K562 (cell line): ENCODE results near the gene TNRC6B. TPM values are rescaled to one million over a fixed set of nuclear protein-coding genes. Genes with fewer than 3 reads are reported as not detected.
A peak's percentile ranks its signal among the peaks of the same experiment; 100 is the strongest.

ENCODE experiments used
- ATF6 ChIP-seq: sonication (generic); formaldehyde crosslinking; IDR thresholded peaks from 2 replicates; pipeline ENCODE4 v1.4.0; 2020; ENCODE audit warnings: mild to moderate bottlenecking, missing genetic modification reagents
- CTBP1 ChIP-seq: fragments of 450-650 bp; IDR thresholded peaks from 2 replicates; pipeline ENCODE4 v1.6.1; 2016; ENCODE audit warnings: borderline replicate concordance
- DDX20 ChIP-seq: fragments of 450-650 bp; IDR thresholded peaks from 2 replicates; pipeline ENCODE4 v1.6.1; 2016; ENCODE audit warnings: missing genetic modification characterization, low read depth, mild to moderate bottlenecking, missing compliant biosample characterization, moderate library complexity
- FOXO4 ChIP-seq: fragments of 450-650 bp; formaldehyde crosslinking; IDR thresholded peaks from 2 replicates; pipeline ENCODE4 v1.4.0; 2020; ENCODE audit warnings: mild to moderate bottlenecking, moderate library complexity
- FOXP1 ChIP-seq: sonication (generic); formaldehyde crosslinking; IDR thresholded peaks from 2 replicates; pipeline ENCODE4 v1.8.0; 2022; ENCODE audit warnings: mild to moderate bottlenecking, missing genetic modification reagents
- MAZ ChIP-seq, 2 experiments: fragments of 450-650 bp in 1 of 2; sonication (generic) in 1 of 2; formaldehyde crosslinking; IDR thresholded peaks in 1 of 2; conservative IDR thresholded peaks in 1 of 2; 2 replicates each; pipeline versions ENCODE4 v1.4.0 to v1.5.0; 2020; ENCODE audit warnings: mild to moderate bottlenecking in 1 of 2, missing genetic modification reagents in 1 of 2
- MITF ChIP-seq: IDR thresholded peaks from 2 replicates; pipeline ENCODE4 v1.6.1; 2014; ENCODE audit warnings: antibody characterized with exemption
- NONO ChIP-seq, 2 experiments: fragments of 200-400 bp in 1 of 2; fragments of 450-650 bp in 1 of 2; formaldehyde crosslinking in 1 of 2; IDR thresholded peaks; 2 replicates each; pipeline ENCODE4 v1.6.1; 2017; ENCODE audit warnings: low read depth in 2 of 2, mild to moderate bottlenecking in 2 of 2, moderate library complexity in 2 of 2, low read length in 1 of 2
- NR1H2 ChIP-seq: sonication (generic); formaldehyde crosslinking; IDR thresholded peaks from 2 replicates; pipeline ENCODE4 v1.4.0; 2020; ENCODE audit warnings: mild to moderate bottlenecking, missing genetic modification reagents
- RERE ChIP-seq: sonication (generic); formaldehyde crosslinking; IDR thresholded peaks from 2 replicates; pipeline ENCODE4 v1.8.0; 2023; ENCODE audit warnings: missing genetic modification reagents, mild to moderate bottlenecking, borderline replicate concordance
- TARDBP ChIP-seq: fragments of 450-650 bp; IDR thresholded peaks from 2 replicates; pipeline ENCODE4 v1.6.1; 2016
- ZBTB34 ChIP-seq: fragments of 250-450 bp; sonication (Bioruptor Pico); IDR thresholded peaks from 2 replicates; pipeline ENCODE4 v1.8.0; 2021; ENCODE audit warnings: mild to moderate bottlenecking, moderate library complexity
- ZNF174 ChIP-seq: fragments of 250-450 bp; sonication (Bioruptor Pico); IDR thresholded peaks from 2 replicates; pipeline ENCODE4 v1.4.0; 2020; ENCODE audit warnings: mild to moderate bottlenecking
- ZNF3 ChIP-seq: fragments of 250-450 bp; sonication (Bioruptor Pico); IDR thresholded peaks from 2 replicates; pipeline ENCODE4 v1.5.0; 2021; ENCODE audit warnings: mild to moderate bottlenecking, moderate library complexity
- polyA plus RNA-seq, 8 experiments: library from polyadenylated mRNA; depleted of rRNA in 4 of 8; stranded (reverse) in 5 of 8; unstranded in 3 of 8; fragments of >200 nt; fragmentation: Nextera tagmentation in 2 of 8; fragmentation: Illumina TruSeq in 1 of 8; extraction: Ambion mirVana in 2 of 8; extraction: Trizol in 1 of 8; gene quantifications; 2 replicates each; pipeline versions ENCODE4 v1.2.1 to v1.2.3, GENCODE V29; 2011 to 2014; ENCODE audit warnings: inconsistent platforms in 1 of 8, missing spikeins in 1 of 8
- total RNA-seq, 7 experiments: library from RNA; depleted of rRNA in 6 of 7; stranded (reverse); fragments of >200 nt in 6 of 7; fragmentation: Illumina TruSeq in 2 of 7; extraction: Trizol in 2 of 7; gene quantifications; 2 replicates each; pipeline versions ENCODE4 v1.2.1 to v1.2.3, GENCODE V29; 2011 to 2021; ENCODE audit warnings: low replicate concordance in 1 of 7

The TNRC6B gene
- total and polyA plus RNA-seq, 9 of the 15 experiments (the other 6 are each of a cell fraction or from before 2014, with no cell fraction given): 0.96 to 18.8 (median 10.8) TPM

- TF ChIP-seq ATF6 (CRISPR knock-in tag): no peak
- TF ChIP-seq FOXO4 (CRISPR knock-in tag): no peak
- TF ChIP-seq MITF: peak; percentile 62
- TF ChIP-seq NONO (IDR thresholded peaks at IDR 0.05; ENCODE audit: low read depth in 2 of 2, low read length in 1 of 2): 0 out of 4 replicates have a peak, but pooled peaks of 1 of the 2 experiments have one; percentile 20
- TF ChIP-seq ZBTB34 (CRISPR knock-in tag): no peak
- no peak for TF ChIP-seq FOXP1 (CRISPR knock-in tag)
- TF ChIP-seq DDX20 (tag): no peak
- no peak for TF ChIP-seq NR1H2 (CRISPR knock-in tag)
- no peak for TF ChIP-seq ZNF3 (CRISPR knock-in tag)
- no peak for TF ChIP-seq MAZ (CRISPR knock-in tag; conservative IDR thresholded peaks at IDR 0.05 in 1 of 2, IDR thresholded peaks at IDR 0.05 in 1 of 2)
- TF ChIP-seq RERE (CRISPR knock-in tag): no peak
- TF ChIP-seq CTBP1: peak; percentile 70; the same call in 1 of the 2 replicates
- TF ChIP-seq ZNF174 (CRISPR knock-in tag): no peak
- peak; percentile 76; the same call in 1 of the 2 replicates for TF ChIP-seq TARDBP
Measured at GRCh38 chr22:40328546-40329456, 151.1 kb downstream of the TNRC6B start (continued).
